C4-2B (cell line): Measurements from ENCODE around the gene MACF1.

Experiments
- H3K27ac ChIP-seq: fragments of 450-650 bp; 2 replicates; pipeline ENCODE4 v1.5.1; 2017
- CTCF ChIP-seq: fragments of 450-650 bp; conservative IDR thresholded peaks from 2 replicates; pipeline ENCODE4 v1.5.1; 2017; ENCODE audit warnings: mild to moderate bottlenecking
- ZFX ChIP-seq: fragments of 450-650 bp; IDR thresholded peaks from 2 replicates; pipeline ENCODE4 v1.6.1; 2017

Gene MACF1

GRCh38 chr1:39406533-39407450 is 202.3 kb downstream of the MACF1 start:
- H3K27ac ChIP-seq: no peak overlapping the region; the same call in 1 of the 2 replicates
- TF ChIP-seq CTCF (no peak), ZFX (no peak)

DNA sequence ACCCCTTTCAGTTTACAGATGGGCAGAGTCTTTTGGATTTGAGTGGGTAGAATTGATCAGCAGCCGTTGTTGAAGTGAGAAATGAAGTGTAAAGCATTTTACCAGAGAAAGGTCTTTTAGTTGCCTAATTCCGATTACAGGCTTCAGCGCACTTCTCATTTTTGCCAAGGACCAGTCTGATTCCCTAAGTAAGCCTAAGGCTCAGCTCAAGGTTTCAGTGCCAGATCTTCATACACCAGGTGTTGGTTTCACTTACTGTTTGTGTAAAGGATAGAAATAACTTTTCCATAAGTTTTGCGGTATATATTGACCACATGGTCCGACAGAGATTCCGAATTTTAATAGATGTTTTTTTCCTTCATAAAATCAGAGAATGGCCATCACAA is 203.0 kb downstream of the MACF1 start:
- TF ChIP-seq CTCF (no peak), ZFX (no peak)
- H3K27ac ChIP-seq: peak overlapping the region; percentile 76; the same call in 1 of the 2 replicates

DNA sequence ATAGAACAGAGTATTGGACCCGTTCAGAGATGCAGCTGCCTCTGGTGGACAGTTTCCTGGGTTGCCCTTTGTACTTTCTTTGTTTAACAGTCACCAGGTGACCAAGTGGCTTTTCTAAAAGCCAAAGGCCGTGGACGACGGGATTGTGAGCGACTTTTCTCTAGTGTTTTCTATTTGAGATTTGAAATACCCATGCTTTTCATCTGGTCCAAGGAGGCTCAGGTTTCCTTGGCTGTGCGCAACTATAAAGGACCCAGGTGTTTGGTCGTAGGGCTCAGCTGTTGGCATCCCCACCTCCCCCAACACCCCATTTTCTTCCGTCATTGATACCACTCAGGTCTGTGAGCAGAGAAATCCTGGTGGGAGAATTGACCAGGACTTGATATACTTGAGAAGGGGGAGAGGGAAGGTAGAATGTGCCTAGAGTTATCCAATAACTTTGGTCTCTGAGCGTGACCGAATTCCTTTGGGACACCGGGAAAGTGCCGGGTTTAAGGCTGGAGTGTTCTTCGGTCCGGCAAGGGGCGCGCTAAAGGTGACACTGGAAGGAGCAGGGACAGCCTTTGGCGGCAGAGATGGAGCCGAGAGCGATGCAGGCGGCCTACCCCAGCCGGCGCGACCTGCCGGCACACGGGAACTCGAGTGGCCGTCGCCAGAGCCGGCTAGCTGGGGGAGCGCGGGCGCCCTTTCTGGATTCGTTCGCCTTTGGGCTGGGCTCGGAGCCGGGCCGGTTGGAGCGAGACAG is 203.6 kb downstream of the MACF1 start:
- peak overlapping the region; percentile 76 for H3K27ac ChIP-seq
- TF ChIP-seq ZFX (no peak; the same call in 1 of the 2 replicates), CTCF (peak; percentile 44)

DNA sequence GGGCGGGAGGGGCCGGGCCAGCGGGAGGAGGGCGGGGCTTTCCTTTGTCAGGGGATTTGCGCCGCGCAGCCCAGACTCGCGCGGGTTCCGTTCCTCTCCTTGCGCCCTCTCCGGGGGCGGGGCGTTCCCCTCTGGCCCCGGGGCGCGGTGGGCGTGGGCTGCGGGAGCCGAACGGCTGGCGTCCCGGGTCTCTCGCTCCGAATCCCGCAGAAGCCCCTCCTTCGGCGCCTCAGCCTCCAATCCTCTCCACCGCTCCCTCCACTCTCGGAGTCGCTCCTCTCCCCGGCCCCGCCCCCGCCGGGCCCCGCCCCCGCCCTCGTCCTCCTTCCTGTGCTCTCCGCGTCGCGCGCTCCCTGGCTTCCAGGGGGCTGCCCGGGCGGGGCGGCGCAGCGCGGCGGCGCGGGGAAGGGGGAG is 204.2 kb downstream of the MACF1 start:
- peak overlapping the region; percentile 76 for H3K27ac ChIP-seq
- no peak for TF ChIP-seq ZFX
- no peak for TF ChIP-seq CTCF

GRCh38 chr1:39409055-39409816 is 204.7 kb downstream of the MACF1 start:
- TF ChIP-seq ZFX: peak; percentile 50; the same call in 1 of the 2 replicates
- TF ChIP-seq CTCF: no peak
- peak overlapping the region; percentile 76 for H3K27ac ChIP-seq

GRCh38 chr1:39410915-39411436 is 206.5 kb downstream of the MACF1 start:
- peak; percentile 72 for TF ChIP-seq CTCF
- TF ChIP-seq ZFX: no peak
- no peak overlapping the region for H3K27ac ChIP-seq
